Midbrain (tissue), 1 donor: Measurements from ENCODE around the gene PCF11.
A peak's percentile ranks its signal among the peaks of the same experiment; 100 is the strongest.

ENCODE experiments used
- DNase-seq: peaks from one replicate; lab custom pipeline; 2025; lab: John Stamatoyannopoulos, UW

The PCF11 gene

GRCh38 chr11:83152264-83152663 lies 4.7 kb upstream of the PCF11 start:
- no peak for DNase-seq

GRCh38 chr11:83153764-83154163 lies 3.2 kb upstream of the PCF11 start:
- DNase-seq = no peak

- DNase-seq = peak; percentile 100
These were observed 561 bp upstream of the PCF11 start for GRCh38 chr11:83156144-83156995.

GRCh38 chr11:83157594-83158356 lies 844 bp downstream of the PCF11 start:
- peak; percentile 76 for DNase-seq

- no peak for DNase-seq
These were observed 1.4 kb downstream of the PCF11 start for GRCh38 chr11:83158357-83158786.

- DNase-seq = no peak
These were observed 2.3 kb downstream of the PCF11 start for GRCh38 chr11:83158965-83159901.

GRCh38 chr11:83159902-83160865 lies 3.3 kb downstream of the PCF11 start:
- DNase-seq = no peak

- no peak for DNase-seq
These were observed 4.8 kb downstream of the PCF11 start for GRCh38 chr11:83161610-83162199.

- DNase-seq = no peak
These were observed 5.4 kb downstream of the PCF11 start for GRCh38 chr11:83162377-83162776.

- DNase-seq = no peak
These were observed 9.4 kb downstream of the PCF11 start for GRCh38 chr11:83166193-83166866.

GRCh38 chr11:83168756-83169155 lies 11.8 kb downstream of the PCF11 start:
- DNase-seq = no peak

- DNase-seq = no peak
These were observed 13.9 kb downstream of the PCF11 start for GRCh38 chr11:83170865-83171264.

- DNase-seq = no peak
These were observed 15.6 kb downstream of the PCF11 start for GRCh38 chr11:83172551-83172950.

- DNase-seq = no peak
These were observed 17.1 kb downstream of the PCF11 start for GRCh38 chr11:83174008-83174407.

- DNase-seq = no peak
These were observed 18.9 kb downstream of the PCF11 start for GRCh38 chr11:83175815-83176214.

- DNase-seq = no peak
These were observed 24.9 kb downstream of the PCF11 start for GRCh38 chr11:83181815-83182214.

- DNase-seq = no peak
These were observed 28.8 kb downstream of the PCF11 start for GRCh38 chr11:83185767-83186166.

GRCh38 chr11:83187465-83187864 lies 30.5 kb downstream of the PCF11 start:
- no peak for DNase-seq

GRCh38 chr11:83191491-83191890 lies 34.6 kb downstream of the PCF11 start:
- no peak for DNase-seq

- DNase-seq = no peak
These were observed 35.1 kb downstream of the PCF11 start for GRCh38 chr11:83191986-83192385.
